Hematopoietic multipotent progenitor cell treated with erythropoietin and hydrocortisone succinate and interleukin-3 and kit ligand, for 4 days (in vitro differentiated cells): ENCODE results near the gene MAL.
A peak's percentile ranks its signal among the peaks of the same experiment; 100 is the strongest.

Experiments
- DNase-seq: peaks from one replicate; pipeline ENCODE4 v3.0.0-alpha.2; 2015

Gene MAL

GRCh38 chr2:94996305-94997100 is 29.0 kb upstream of the MAL start:
- no peak for DNase-seq

DNA sequence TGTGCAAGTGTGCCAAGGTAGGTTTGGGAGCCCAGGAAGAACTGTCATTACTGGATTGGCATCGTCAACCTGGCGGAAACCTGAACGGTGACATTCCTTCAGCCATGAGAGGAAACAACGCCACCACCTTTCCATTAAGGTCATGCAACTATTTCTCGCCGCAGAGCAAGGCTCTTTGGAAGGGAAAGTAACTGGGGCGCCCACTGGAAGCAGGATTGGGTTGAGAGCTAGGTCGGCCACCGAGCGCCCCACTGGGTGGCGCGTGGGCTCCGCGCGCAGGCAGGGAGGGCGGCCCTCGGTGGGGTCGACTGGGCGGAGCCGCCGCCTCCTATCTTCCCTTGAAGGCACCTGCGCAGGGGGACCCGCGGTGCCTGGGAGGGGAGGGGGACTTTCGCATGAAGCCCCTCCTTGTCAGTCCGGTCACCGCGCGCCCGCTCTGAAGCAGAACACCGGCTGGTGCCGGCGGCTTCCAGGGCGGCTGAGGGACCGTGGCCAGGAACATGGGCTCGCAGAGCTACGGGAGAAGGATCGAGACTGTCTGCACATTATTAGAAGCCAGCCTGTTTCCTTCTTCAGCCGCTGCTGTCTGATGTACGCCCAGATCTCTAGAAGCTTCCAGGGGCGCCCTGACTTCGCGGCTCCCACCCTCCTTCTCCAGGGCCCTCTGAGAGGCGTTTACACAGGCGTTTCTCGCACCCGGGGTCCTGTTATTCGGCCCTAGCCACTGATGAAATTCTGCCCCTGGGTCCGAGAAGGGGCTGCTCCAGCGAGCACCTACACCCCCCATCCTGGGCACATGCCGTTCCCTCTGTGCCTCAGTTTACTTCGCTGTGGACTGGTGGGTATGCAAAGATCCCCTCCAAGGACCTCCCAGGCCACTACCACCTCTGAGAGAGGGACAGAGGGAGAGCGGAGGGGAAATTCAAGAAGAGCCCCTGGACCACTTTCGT is 27.3 kb upstream of the MAL start:
- no peak for DNase-seq

GRCh38 chr2:94999431-94999883 is 26.1 kb upstream of the MAL start:
- DNase-seq, result no peak

- no peak for DNase-seq
Observed at GRCh38 chr2:95001051-95001562, 24.4 kb upstream of the MAL start.

DNA sequence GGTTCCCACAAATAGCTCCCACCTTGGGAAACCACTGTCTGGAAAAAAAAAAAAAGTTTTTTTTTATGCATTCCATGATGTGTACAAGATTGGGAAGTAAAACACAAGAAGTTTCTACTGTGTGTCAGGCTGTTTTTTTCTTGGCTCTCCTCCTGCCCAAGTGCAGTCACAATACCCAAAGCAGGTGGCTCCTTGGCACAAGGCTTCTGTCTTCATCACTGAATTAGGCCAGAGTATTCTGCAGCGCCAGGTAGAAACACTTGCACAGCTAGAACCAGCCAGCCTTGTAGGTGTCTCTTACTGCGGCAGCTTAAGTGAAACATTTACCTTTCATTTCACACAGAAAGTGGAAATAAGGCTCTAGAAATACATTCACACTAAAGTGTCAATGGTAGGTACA is 23.8 kb upstream of the MAL start:
- DNase-seq, result no peak

DNA sequence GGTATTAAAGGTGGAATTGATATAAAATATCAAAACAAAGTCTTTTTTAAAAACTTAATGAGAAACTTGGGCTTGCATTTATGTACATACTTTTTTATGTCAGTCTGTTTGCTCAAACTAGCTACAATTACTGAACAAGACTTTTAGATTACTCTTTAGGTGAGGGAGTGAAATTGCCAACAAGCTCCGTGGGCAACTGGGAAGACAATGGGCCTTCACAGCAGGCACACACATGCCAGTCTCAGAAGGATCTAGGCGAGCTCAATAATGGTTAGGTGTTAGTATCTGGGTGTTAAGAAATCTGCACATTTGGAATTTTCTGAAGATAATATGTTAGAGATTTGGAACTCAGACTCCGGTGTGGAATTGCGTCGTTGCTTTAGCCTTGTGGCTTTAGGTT is 23.0 kb upstream of the MAL start:
- no peak for DNase-seq

- no peak for DNase-seq
Observed at GRCh38 chr2:95004287-95004686, 21.2 kb upstream of the MAL start.

DNA sequence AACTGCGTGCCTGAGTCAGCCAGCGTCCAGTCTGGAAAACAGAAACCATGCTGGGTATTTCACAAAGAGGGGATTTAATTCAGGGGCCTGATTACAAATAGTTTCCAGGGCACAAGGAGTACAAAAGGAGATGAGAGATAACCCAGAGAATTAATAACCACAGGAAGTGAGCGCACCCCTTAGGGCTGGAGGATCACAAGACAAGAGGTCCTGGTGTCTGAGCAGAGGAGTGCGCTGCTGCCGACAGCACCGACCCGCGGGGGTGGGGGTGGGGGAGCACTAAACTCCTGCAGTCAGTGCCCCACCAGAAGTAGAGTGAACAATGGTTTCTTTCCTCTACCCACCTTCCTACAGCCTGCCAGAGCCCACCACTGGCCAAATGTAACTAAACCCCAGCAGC is 20.8 kb upstream of the MAL start:
- peak; percentile 39 for DNase-seq

DNA sequence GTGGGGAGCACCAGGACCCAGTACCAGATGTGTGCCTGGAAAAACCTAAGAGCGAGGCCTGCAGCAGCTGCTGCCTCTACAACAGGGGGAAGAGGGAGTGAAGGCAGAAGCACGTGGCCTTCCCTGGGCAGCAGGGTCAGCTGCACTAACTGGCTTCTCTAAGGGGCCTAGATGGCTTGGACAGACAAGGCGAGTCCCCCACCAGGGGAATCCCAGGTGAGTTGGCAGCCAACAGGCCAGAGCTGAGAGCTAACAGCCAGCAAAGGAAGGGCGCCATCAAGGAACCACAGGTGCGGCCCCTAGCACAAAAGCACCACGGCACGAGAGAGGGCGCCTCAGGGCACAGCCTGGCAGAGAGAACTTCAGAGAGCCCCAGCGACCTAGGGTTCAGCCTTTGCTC is 19.8 kb upstream of the MAL start:
- DNase-seq, result no peak

- no peak for DNase-seq
Observed at GRCh38 chr2:95006588-95006987, 18.9 kb upstream of the MAL start.

GRCh38 chr2:95007031-95007609 is 18.4 kb upstream of the MAL start:
- DNase-seq, result no peak

DNA sequence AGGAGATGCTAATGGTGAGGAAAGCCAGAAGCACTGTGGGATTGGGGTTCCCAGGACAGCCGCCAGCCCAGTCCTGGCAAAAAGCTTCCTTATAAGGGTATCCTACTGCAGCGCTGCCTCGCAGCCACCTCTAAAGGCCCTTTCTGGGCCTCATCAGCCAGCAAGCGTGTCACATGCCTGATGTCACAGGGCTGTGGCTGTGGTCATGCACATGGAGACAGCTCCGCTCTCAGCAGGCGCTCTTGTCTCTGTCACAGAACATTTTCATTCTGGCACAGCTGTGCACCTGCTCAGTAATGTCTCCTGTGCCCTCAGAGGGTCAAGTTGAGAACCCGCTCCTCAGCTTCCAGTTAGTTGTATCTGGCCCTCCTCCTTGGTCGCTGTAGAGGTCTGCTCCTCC is 17.7 kb upstream of the MAL start:
- DNase-seq, result no peak

GRCh38 chr2:95008306-95008705 is 17.2 kb upstream of the MAL start:
- DNase-seq, result no peak

GRCh38 chr2:95008996-95009395 is 16.5 kb upstream of the MAL start:
- DNase-seq, result no peak

GRCh38 chr2:95009412-95009811 is 16.1 kb upstream of the MAL start:
- no peak for DNase-seq

DNA sequence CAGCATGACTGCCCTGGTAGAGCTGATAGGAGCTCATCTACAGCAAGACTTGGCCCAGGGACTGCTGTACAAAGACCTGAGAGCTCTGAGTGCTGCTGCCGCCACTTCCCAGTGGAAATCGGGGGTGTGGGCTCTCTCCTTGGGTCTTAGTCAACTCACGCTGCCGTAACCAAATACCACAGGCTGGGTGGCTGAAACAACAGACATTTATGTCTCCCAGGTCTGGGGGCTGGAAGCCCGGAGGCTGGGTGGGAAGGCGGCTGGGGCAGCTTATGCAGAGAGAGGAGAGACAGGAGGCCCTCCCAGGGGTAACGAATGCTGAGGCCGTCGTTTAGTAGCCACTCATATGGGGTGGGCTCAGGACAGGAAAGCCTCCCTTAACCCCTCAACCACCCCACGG is 15.4 kb upstream of the MAL start:
- no peak for DNase-seq

DNA sequence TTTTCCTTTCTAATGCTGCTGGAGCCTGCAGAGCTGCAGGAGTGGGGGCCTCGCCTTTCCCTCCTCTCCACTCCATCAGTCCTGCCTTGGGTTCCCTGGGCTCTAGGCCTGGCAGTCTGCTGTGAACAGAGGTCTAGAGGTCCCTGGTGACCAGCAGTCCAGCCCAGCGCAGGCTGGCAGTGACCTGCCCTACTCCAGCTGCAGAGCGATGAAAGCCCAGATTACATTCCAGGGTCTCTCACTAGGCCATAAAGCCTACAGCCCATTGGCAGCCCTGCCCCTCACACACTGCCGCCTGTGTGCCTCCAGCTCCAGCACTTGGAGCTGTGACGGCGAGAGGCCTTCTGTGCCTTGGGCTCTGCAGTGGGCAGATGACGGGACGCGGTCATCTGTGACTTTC is 14.8 kb upstream of the MAL start:
- no peak for DNase-seq

DNA sequence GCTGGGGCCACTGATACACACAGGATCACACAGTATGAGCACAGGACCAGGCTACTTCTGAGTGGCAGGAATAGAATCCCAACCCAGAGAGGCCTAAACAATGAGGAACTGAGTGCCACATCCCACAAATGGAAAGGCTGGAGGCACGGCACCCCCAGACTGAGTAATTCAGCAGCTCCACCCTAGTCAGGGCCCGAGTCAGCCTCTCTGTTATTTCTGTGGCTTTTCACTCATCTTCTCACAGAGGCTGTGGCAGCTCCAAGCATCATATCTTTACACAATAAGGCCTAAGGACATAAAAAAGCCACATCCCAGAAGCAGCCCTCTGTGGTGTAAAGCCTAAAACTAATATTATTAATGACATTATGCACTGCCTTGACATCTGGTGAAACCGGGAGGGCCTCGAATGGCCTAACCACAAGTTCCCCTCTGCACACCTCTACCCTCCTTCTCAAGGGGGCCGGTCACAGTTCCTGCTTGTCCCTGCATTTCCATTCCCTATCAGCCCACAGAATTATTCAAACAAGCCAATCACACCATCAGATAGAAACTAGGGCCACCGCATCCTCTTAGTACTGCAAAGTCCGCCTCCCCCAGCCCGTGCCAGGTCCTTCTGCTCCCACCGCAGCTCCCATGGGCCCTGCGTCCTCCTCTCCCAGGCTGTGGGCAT is 12.5 kb upstream of the MAL start:
- DNase-seq, result peak; percentile 43

GRCh38 chr2:95013726-95014125 is 11.8 kb upstream of the MAL start:
- no peak for DNase-seq

DNA sequence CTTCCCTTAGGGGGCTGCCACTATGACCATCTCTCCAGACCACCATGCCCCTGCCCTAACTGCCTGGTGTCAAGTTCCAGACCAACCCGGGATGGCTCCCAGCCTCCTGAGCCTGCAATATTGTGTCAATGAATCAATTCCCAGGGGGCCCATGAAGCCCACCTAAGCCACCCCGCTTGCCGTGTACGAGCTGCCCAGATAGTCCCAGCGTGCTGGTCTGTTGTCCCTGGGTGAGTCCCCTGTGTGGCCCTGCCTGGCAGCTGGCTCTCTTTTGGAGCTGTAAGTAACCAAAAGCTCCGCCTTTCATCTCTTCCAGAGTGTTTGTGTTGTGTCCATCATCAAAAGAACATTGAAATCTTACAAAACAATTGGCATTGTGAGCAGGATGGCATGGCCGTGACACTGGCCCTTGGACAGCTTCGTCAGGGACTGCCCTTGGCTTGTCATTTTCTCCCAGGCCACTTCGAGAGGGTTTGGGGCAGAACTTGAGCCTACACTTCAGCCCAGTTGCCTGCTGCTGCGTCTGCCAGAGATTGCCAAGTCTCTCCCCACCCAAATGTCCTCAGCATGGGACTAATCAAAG is 11.3 kb upstream of the MAL start:
- no peak for DNase-seq

- no peak for DNase-seq
Observed at GRCh38 chr2:95015261-95015912, 10.1 kb upstream of the MAL start.

- DNase-seq, result no peak
Observed at GRCh38 chr2:95016616-95017015, 8.9 kb upstream of the MAL start.
